ENCODE data around the gene MLXIPL. TPM values are rescaled to one million over a fixed set of nuclear protein-coding genes. Genes with fewer than 3 reads are reported as not detected.

The MLXIPL gene
- total and polyA plus RNA-seq, 2 of the 8 experiments (the other 6 are each of a cell fraction or from before 2014, with no cell fraction given): 9.4 to 10.6 TPM

DNA sequence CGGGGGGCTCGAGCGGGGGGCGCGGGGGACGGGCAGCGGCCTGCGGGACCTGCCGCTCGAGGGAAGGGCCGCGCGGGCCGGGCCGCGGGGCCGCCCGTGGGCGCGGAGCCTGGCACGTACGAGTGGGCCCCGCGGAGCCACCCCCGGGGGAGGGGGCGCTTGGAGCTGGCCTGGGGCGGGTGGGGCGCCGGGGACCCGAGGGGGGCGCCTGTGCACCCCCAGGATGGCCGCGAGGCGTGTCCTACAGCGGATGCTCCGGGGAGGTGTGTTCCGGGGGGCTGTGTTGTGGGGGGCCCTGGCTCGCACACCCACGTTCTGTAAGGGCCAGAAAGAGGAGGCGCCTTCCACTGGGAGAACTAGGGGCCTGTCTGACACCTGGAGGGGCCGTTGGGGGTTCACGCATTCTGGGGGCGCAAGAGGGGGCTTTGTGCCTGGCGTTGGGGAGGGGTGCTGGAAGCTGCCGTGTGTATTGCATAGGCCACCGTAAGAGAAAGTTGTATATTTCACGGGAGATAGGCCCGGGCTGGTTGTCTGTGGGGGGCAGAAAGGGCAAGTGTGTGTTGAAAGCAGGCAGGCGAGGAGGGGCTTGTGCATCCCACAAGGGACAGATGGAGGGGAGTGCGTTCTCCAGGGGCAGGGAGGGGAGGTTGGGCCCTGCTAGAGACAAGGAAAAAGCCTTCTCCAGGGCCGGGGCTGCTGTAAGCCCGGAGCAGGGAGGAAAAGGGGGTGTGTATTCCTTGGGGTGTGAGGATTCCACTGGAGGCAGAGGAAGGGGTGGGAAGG is 44.0 kb upstream of the MLXIPL start:
- no peaks in the 10 kb centered on the region for H3K79me2 ChIP-seq (ENCODE audit: control insufficient read depth in 1 of 2, insufficient read depth in 2 of 2, low read length in 2 of 2)
- H2BK120ac ChIP-seq (replicated peaks; ENCODE audit: low read depth, low read length): no peak overlapping the region
- H3K23me2 ChIP-seq (ENCODE audit: low read depth, low read length): peaks cover 5% of the 10 kb centered on the region; the same call in 1 of the 2 replicates
- H3K79me1 ChIP-seq (ENCODE audit: low read depth, low read length): 0 out of 2 replicates have a peak, but pooled peaks cover 3% of the 10 kb centered on the region
- peak overlapping the region; percentile 50; the same call in 1 of the 2 replicates for H2BK12ac ChIP-seq (ENCODE audit: low read depth, low read length)
- H3K18ac ChIP-seq (ENCODE audit: extremely low read depth, low read length): no peak overlapping the region
- H3K4me3 ChIP-seq (ENCODE audit: extremely low read depth in 1 of 4, insufficient read depth in 2 of 4, low read depth in 3 of 4, low read length in 4 of 4): peak overlapping the region; percentile 37 to 63 (median 46)
- ChIA-PET POLR2A (ENCODE audit: partially characterized antibody) (interaction anchor here (0.6 to 2.1 kb wide), 3 partner anchors 46 to 70 kb away, joined by 3 to 6 read pairs (median 3); partner anchors contain the start of gene ABHD11), CTCF (ENCODE audit: partially characterized antibody) (interaction anchor here (0.6 to 9.1 kb wide), 18 partner anchors 8 to 141 kb away, joined by 3 to 72 read pairs (median 3); no protein-coding TSS in a partner anchor)
- H3K36me3 ChIP-seq (ENCODE audit: control insufficient read depth in 2 of 4, insufficient read depth in 4 of 4, low read length in 3 of 4): no peaks in the 10 kb centered on the region
- no peaks in the 10 kb centered on the region for H4K20me1 ChIP-seq (replicated peaks in 1 of 2; ENCODE audit: control insufficient read depth in 1 of 2, insufficient read depth in 2 of 2, low read length in 2 of 2)
- H2AFZ ChIP-seq (ENCODE audit: low read length): no peak overlapping the region
- no peak overlapping the region for H3K4ac ChIP-seq (replicated peaks; ENCODE audit: insufficient read length, low read depth, low read length)
- H3K14ac ChIP-seq (ENCODE audit: insufficient read length): no peak overlapping the region
- peaks cover 0 to 20% (median 9%) of the 10 kb centered on the region in 4 experiments; a peak in 6 of 7 replicates for H3K4me1 ChIP-seq (replicated peaks in 1 of 4; ENCODE audit: control insufficient read depth in 3 of 4, insufficient read depth in 4 of 4, low read length in 3 of 4)
- no peak for FAIRE-seq
- peak overlapping the region; percentile 76 to 87 for H3K4me2 ChIP-seq (ENCODE audit: insufficient read depth in 1 of 2, low read depth in 2 of 2, low read length in 2 of 2)
- no peak overlapping the region for H4K91ac ChIP-seq (replicated peaks; ENCODE audit: insufficient read length, low read length)
- H3K9ac ChIP-seq (replicated peaks in 1 of 4; ENCODE audit: extremely low read depth in 1 of 4, low read depth in 3 of 4, low read length in 3 of 4): peak overlapping the region in 1 of 4 experiments; percentile 74; a peak in 3 of 7 replicates
- peak overlapping the region; percentile 81; the same call in 1 of the 2 replicates for H2BK15ac ChIP-seq (ENCODE audit: low read length)
- no peak for DNase-seq (ENCODE audit: low read depth in 1 of 2, low spot score in 2 of 2)
- no peak overlapping the region for H3K23ac ChIP-seq (ENCODE audit: insufficient read length)
- peak overlapping the region; percentile 22 for H4K8ac ChIP-seq (ENCODE audit: extremely low read depth, insufficient read depth, low read length)
- H4K5ac ChIP-seq (ENCODE audit: insufficient read length, low read depth, low read length): no peak overlapping the region
- no peak overlapping the region for H2BK20ac ChIP-seq (ENCODE audit: low read length)
- WGBS, 2 experiments (ENCODE audit: extremely low coverage in 1 of 2, insufficient coverage in 1 of 2, insufficient read length in 1 of 2, insufficient replicate concordance in 2 of 2, low coverage in 1 of 2, low lambda C conversion rate in 2 of 2, missing lambda C conversion rate in 1 of 2): 37% methylated on average over 12 of the region's 52 CpGs; no CpG with 5 or more reads in 1 of the 2 experiments
- H3K27me3 ChIP-seq (replicated peaks in 1 of 4; ENCODE audit: control insufficient read depth in 3 of 4, extremely low read depth in 1 of 4, insufficient read depth in 3 of 4, low read length in 3 of 4): no peaks in the 10 kb centered on the region; a peak in 1 of 7 replicates
- H2AK5ac ChIP-seq (ENCODE audit: low read depth, low read length): no peak overlapping the region
- H3K27ac ChIP-seq (ENCODE audit: low read depth, low read length): no peak overlapping the region
- no peaks in the 10 kb centered on the region for H3K9me3 ChIP-seq (ENCODE audit: insufficient read depth in 2 of 2, low read depth in 1 of 2, low read length in 1 of 2)
- H3K56ac ChIP-seq (replicated peaks; ENCODE audit: insufficient read length, low read depth, low read length): no peak overlapping the region
- no peak overlapping the region for H2BK5ac ChIP-seq (ENCODE audit: low read depth, low read length)
- TF ChIP-seq EZH2 (IDR thresholded peaks at IDR 0.05; ENCODE audit: low read depth, low read length, severe bottlenecking): no peak
- TF ChIP-seq JUN (IDR thresholded peaks at IDR 0.05; ENCODE audit: low read depth, low read length): no peak
